Measurements from ENCODE around the gene BEND3. TPM values are rescaled to one million over a fixed set of nuclear protein-coding genes. Genes with fewer than 3 reads are reported as not detected.

The BEND3 gene
- polyA plus RNA-seq, 1 donor from 2014 or later, result 5.7 TPM

- no peaks in the 10 kb centered on the region for H4K20me1 ChIP-seq (ENCODE audit: insufficient read depth)
- peak overlapping the region; percentile 88 for H3K27ac ChIP-seq (ENCODE audit: low read length)
- no peaks in the 10 kb centered on the region for H3K27me3 ChIP-seq (ENCODE audit: insufficient read depth, low read depth, low read length)
- peak overlapping the region; percentile 76 for H3K4me2 ChIP-seq (ENCODE audit: low read length)
- peak overlapping the region; percentile 23 for H2AFZ ChIP-seq (ENCODE audit: low read depth, low read length)
- peak overlapping the region; percentile 62 for H3K9ac ChIP-seq (ENCODE audit: low read length)
- H3K36me3 ChIP-seq (ENCODE audit: insufficient read depth, low read length), result no peaks in the 10 kb centered on the region
- peak overlapping the region; percentile 49 for H3K4me3 ChIP-seq (ENCODE audit: low read length)
- H3K79me2 ChIP-seq (replicated peaks; ENCODE audit: insufficient read depth, low read length), result no peaks in the 10 kb centered on the region
- H3F3A ChIP-seq (ENCODE audit: insufficient read depth, low read length, poor library complexity, severe bottlenecking), result no peaks in the 10 kb centered on the region
- H3K9me3 ChIP-seq (ENCODE audit: low read length), result no peaks in the 10 kb centered on the region
- no peak for TF ChIP-seq EZH2 (IDR thresholded peaks at IDR 0.05; ENCODE audit: borderline replicate concordance, insufficient read depth, low read length, poor library complexity, severe bottlenecking)
- no peak for TF ChIP-seq MXI1 (conservative IDR thresholded peaks at IDR 0.05; ENCODE audit: poor library complexity, severe bottlenecking)
- no peak for TF ChIP-seq SMC3 (conservative IDR thresholded peaks at IDR 0.05; ENCODE audit: poor library complexity)
- no peak for TF ChIP-seq REST (IDR thresholded peaks at IDR 0.05; ENCODE audit: borderline replicate concordance)
- no peak for TF ChIP-seq TAF1 (IDR thresholded peaks at IDR 0.05; ENCODE audit: low read depth)
- no peak for TF ChIP-seq POLR2AphosphoS5 (IDR thresholded peaks at IDR 0.05)
- TF ChIP-seq, protein P1, sequence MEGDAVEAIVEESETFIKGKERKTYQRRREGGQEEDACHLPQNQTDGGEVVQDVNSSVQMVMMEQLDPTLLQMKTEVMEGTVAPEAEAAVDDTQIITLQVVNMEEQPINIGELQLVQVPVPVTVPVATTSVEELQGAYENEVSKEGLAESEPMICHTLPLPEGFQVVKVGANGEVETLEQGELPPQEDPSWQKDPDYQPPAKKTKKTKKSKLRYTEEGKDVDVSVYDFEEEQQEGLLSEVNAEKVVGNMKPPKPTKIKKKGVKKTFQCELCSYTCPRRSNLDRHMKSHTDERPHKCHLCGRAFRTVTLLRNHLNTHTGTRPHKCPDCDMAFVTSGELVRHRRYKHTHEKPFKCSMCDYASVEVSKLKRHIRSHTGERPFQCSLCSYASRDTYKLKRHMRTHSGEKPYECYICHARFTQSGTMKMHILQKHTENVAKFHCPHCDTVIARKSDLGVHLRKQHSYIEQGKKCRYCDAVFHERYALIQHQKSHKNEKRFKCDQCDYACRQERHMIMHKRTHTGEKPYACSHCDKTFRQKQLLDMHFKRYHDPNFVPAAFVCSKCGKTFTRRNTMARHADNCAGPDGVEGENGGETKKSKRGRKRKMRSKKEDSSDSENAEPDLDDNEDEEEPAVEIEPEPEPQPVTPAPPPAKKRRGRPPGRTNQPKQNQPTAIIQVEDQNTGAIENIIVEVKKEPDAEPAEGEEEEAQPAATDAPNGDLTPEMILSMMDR (IDR thresholded peaks at IDR 0.05; ENCODE audit: poor library complexity, severe bottlenecking), result no peak
- H3K9me2 ChIP-seq (ENCODE audit: insufficient read depth, low read length), result no peaks in the 10 kb centered on the region
Measured at GRCh38 chr6:107154801-107155160, 39.5 kb upstream of the BEND3 start.

- Histone ChIP-seq H3K4me3 (ENCODE audit: low read length) (peak overlapping the region; percentile 49), H4K20me1 (ENCODE audit: insufficient read depth) (no peaks in the 10 kb centered on the region), H3K79me2 (replicated peaks; ENCODE audit: insufficient read depth, low read length) (no peaks in the 10 kb centered on the region), H3F3A (ENCODE audit: insufficient read depth, low read length, poor library complexity, severe bottlenecking) (no peaks in the 10 kb centered on the region), H3K36me3 (ENCODE audit: insufficient read depth, low read length) (no peaks in the 10 kb centered on the region), H3K4me2 (ENCODE audit: low read length) (peak overlapping the region; percentile 76), H3K27me3 (ENCODE audit: insufficient read depth, low read depth, low read length) (no peaks in the 10 kb centered on the region), H3K27ac (ENCODE audit: low read length) (peak overlapping the region; percentile 88), H3K9me3 (ENCODE audit: low read length) (no peaks in the 10 kb centered on the region), H3K9me2 (ENCODE audit: insufficient read depth, low read length) (no peaks in the 10 kb centered on the region), H3K9ac (ENCODE audit: low read length) (peak overlapping the region; percentile 62), H2AFZ (ENCODE audit: low read depth, low read length) (peak overlapping the region; percentile 23)
- TF ChIP-seq SMC3 (conservative IDR thresholded peaks at IDR 0.05; ENCODE audit: poor library complexity) (peak; percentile 33), EZH2 (IDR thresholded peaks at IDR 0.05; ENCODE audit: borderline replicate concordance, insufficient read depth, low read length, poor library complexity, severe bottlenecking) (no peak), RAD21 (conservative IDR thresholded peaks at IDR 0.05) (no peak), MXI1 (conservative IDR thresholded peaks at IDR 0.05; ENCODE audit: poor library complexity, severe bottlenecking) (no peak), TAF1 (IDR thresholded peaks at IDR 0.05; ENCODE audit: low read depth) (no peak), EP300 (conservative IDR thresholded peaks at IDR 0.05; ENCODE audit: poor library complexity, severe bottlenecking) (peak; percentile 60), REST (IDR thresholded peaks at IDR 0.05; ENCODE audit: borderline replicate concordance) (peak; percentile 42), POLR2AphosphoS5 (IDR thresholded peaks at IDR 0.05) (no peak)
- TF ChIP-seq, protein P1 (IDR thresholded peaks at IDR 0.05; ENCODE audit: poor library complexity, severe bottlenecking), result no peak
Measured at GRCh38 chr6:107154131-107154800, 39.0 kb upstream of the BEND3 start.
